ENCODE results near the gene PRND.

- no peak for TF ChIP-seq EZH2 (IDR thresholded peaks at IDR 0.05; ENCODE audit: borderline replicate concordance, insufficient read depth, low read depth, low read length, poor library complexity, severe bottlenecking)
- TF ChIP-seq CTCF (IDR thresholded peaks at IDR 0.05), result no peak
These were observed 43.9 kb upstream of the PRND start for GRCh38 chr20:4677846-4678245.
